ENCODE results near the gene GALM.
"Not testable (repeated sequence)": the region's sequence is repeated elsewhere in the genome, so short reads cannot be mapped to it uniquely, and the experiment has no call there.

GALM gene

GRCh38 chr2:38712413-38712812, 46.5 kb downstream of the GALM start:
- no peaks in the 10 kb centered on the region for H3K9me3 ChIP-seq (ENCODE audit: control insufficient read depth, low read length)
- H3K27ac ChIP-seq: no peak overlapping the region
- no peaks in the 10 kb centered on the region for H3K79me2 ChIP-seq
- TF ChIP-seq CTCF (IDR thresholded peaks at IDR 0.05): no peak
- H2AFZ ChIP-seq: no peak overlapping the region
- no peaks in the 10 kb centered on the region for H3K36me3 ChIP-seq (ENCODE audit: control insufficient read depth, insufficient read depth, low read length)
- peaks cover 4% of the 10 kb centered on the region for H3K4me1 ChIP-seq
- no peaks in the 10 kb centered on the region for H3K27me3 ChIP-seq (ENCODE audit: control insufficient read depth, insufficient read depth, low read length)
- H3K4me2 ChIP-seq (ENCODE audit: low read length): no peak overlapping the region
- no peak overlapping the region for H3K4me3 ChIP-seq (ENCODE audit: low read depth, low read length)
- H3K9ac ChIP-seq: no peak overlapping the region

GRCh38 chr2:38712871-38713270, 47.0 kb downstream of the GALM start:
- no peaks in the 10 kb centered on the region for H3K36me3 ChIP-seq (ENCODE audit: control insufficient read depth, insufficient read depth, low read length)
- no peak overlapping the region for H3K4me2 ChIP-seq (ENCODE audit: low read length)
- H3K4me1 ChIP-seq: peaks cover 4% of the 10 kb centered on the region
- H3K9me3 ChIP-seq (ENCODE audit: control insufficient read depth, low read length): no peaks in the 10 kb centered on the region
- H2AFZ ChIP-seq: no peak overlapping the region
- H3K27ac ChIP-seq: no peak overlapping the region
- no peaks in the 10 kb centered on the region for H3K27me3 ChIP-seq (ENCODE audit: control insufficient read depth, insufficient read depth, low read length)
- TF ChIP-seq CTCF (IDR thresholded peaks at IDR 0.05): no peak
- no peaks in the 10 kb centered on the region for H3K79me2 ChIP-seq
- no peak overlapping the region for H3K9ac ChIP-seq
- no peak overlapping the region for H3K4me3 ChIP-seq (ENCODE audit: low read depth, low read length)

- Histone ChIP-seq H3K27ac (no peak overlapping the region), H3K4me1 (peaks cover 4% of the 10 kb centered on the region), H3K9ac (no peak overlapping the region), H3K4me2 (ENCODE audit: low read length) (no peak overlapping the region), H3K27me3 (ENCODE audit: control insufficient read depth, insufficient read depth, low read length) (no peaks in the 10 kb centered on the region), H3K79me2 (no peaks in the 10 kb centered on the region), H3K4me3 (ENCODE audit: low read depth, low read length) (no peak overlapping the region), H2AFZ (no peak overlapping the region), H3K36me3 (ENCODE audit: control insufficient read depth, insufficient read depth, low read length) (no peaks in the 10 kb centered on the region), H3K9me3 (ENCODE audit: control insufficient read depth, low read length) (no peaks in the 10 kb centered on the region)
- TF ChIP-seq CTCF (IDR thresholded peaks at IDR 0.05): no peak
Observed at GRCh38 chr2:38713338-38713737, 47.4 kb downstream of the GALM start.

- H3K27ac ChIP-seq; H3K79me2 ChIP-seq; H3K9me3 ChIP-seq (ENCODE audit: control insufficient read depth, low read length): not testable (repeated sequence)
Observed at GRCh38 chr2:38714941-38715340, 49.0 kb downstream of the GALM start.

GRCh38 chr2:38716185-38716584, 50.3 kb downstream of the GALM start:
- Histone ChIP-seq H3K9ac (no peak overlapping the region), H2AFZ (no peak overlapping the region)

More at GRCh38 chr2:38714941-38715340, 49.0 kb downstream of the GALM start:
- not testable (repeated sequence) for H3K27me3 ChIP-seq (ENCODE audit: control insufficient read depth, insufficient read depth, low read length); H3K4me3 ChIP-seq (ENCODE audit: low read depth, low read length); H3K9ac ChIP-seq; H3K36me3 ChIP-seq (ENCODE audit: control insufficient read depth, insufficient read depth, low read length); H2AFZ ChIP-seq; H3K4me1 ChIP-seq; H3K4me2 ChIP-seq (ENCODE audit: low read length)

More at GRCh38 chr2:38716185-38716584, 50.3 kb downstream of the GALM start:
- Histone ChIP-seq H3K79me2 (no peaks in the 10 kb centered on the region), H3K4me1 (peaks cover 6% of the 10 kb centered on the region), H3K4me3 (ENCODE audit: low read depth, low read length) (no peak overlapping the region), H3K4me2 (ENCODE audit: low read length) (no peak overlapping the region), H3K27ac (no peak overlapping the region), H3K36me3 (ENCODE audit: control insufficient read depth, insufficient read depth, low read length) (no peaks in the 10 kb centered on the region), H3K9me3 (ENCODE audit: control insufficient read depth, low read length) (no peaks in the 10 kb centered on the region), H3K27me3 (ENCODE audit: control insufficient read depth, insufficient read depth, low read length) (no peaks in the 10 kb centered on the region)
- TF ChIP-seq CTCF (IDR thresholded peaks at IDR 0.05): no peak

All from parathyroid adenoma (tissue), 2 donors.